Stimulated activated naive CD4-positive, alpha-beta T cell treated with Interleukin-2 at 50 U/mL for 16 hours (primary cell): Measurements from ENCODE around the gene LRRC8E.
"Not testable (repeated sequence)": the region's sequence is repeated elsewhere in the genome, so short reads cannot be mapped to it uniquely, and the experiment has no call there.

ENCODE experiments used
- DNase-seq: peaks from one replicate; lab custom pipeline; 2025; lab: John Stamatoyannopoulos, UW

Gene LRRC8E

DNA sequence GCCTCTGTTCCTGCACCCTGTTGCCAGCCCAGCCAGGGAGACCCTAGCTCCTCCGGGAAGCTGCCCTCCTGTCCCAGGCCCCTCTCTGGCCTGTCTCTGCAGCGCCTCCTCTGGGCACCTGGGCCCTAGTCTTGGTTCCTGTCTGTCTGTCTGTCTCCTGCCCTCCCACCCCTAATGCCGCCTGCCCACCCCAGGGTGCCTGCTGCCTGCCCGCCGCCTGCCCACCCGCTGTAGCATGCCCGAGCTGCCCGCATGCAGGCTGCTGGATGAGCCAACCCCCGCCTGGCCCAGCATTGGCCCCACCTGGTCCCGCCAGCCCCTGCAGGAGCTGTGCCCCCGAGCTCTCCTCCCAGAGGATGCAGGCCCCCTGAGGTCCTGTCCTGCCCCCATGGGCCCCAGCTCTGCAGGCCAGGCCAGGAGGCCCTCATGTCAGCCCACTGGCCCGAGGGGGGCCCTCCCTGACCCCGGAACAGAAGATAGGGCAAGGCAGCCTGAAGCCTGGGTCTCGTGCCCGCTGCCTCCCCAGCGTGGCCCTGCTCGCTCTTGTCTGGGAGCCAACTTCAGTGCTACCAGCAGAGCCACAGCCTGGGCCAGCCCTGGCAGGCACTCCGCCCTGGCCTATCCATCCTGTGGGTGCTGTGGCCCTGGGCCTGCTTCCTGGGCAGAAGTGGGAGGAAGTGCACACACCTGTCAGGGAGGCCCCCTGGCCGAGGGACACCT, 20.6 kb downstream of the LRRC8E start:
- DNase-seq, result no peak

DNA sequence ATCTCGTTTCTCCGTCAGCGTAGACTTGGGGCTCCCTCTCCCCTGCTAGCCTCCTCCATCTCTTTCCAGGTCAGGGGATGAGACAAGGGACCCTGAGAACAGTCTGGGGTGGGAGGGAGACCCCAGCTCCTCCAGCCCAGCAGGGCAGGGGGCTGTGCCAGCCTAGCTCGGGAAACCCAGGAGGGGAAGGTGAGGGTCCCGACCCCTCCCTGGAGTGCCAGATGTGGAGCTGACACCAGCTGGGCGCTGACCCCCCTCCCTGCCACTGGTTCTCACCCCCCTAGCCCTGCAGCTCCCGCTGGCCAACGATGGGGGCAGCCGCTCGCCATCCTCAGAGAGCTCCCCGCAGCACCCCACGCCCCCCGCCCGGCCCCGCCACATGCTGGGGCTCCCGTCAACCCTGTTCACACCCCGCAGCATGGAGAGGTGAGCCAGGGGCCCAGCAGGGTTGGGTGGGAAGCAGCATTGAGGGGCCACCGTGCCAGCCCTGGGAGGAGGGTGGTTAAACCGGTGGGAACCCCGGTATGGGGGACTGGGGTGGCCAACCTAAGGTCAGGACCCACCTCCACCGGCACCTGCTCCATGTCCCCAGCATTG, 21.3 kb downstream of the LRRC8E start:
- DNase-seq, result no peak

DNA sequence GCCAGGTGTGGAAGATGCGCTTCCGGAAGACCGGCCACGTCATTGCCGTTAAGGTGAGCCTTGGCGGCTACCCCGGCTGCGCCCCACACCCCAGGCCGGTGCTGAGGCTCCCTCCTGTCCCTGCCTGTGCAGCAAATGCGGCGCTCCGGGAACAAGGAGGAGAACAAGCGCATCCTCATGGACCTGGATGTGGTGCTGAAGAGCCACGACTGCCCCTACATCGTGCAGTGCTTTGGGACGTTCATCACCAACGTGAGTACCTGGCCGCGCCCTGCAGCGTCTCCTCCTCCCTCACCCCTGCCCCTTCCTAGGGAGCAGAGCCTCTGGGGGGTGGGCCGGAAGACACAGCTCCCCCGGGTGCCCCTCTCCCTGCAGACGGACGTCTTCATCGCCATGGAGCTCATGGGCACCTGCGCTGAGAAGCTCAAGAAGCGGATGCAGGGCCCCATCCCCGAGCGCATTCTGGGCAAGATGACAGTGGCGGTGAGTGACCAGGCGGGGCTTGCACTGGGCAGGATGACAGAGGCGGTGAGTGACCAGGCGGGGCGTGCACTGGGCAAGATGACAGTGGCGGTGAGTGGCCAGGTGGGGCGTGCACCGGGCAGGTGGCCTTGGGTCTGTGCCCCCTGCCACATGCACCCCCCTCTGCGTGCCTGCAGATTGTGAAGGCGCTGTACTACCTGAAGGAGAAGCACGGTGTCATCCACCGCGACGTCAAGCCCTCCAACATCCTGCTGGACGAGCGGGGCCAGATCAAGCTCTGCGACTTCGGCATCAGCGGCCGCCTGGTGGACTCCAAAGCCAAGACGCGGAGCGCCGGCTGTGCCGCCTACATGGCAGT, 22.2 kb downstream of the LRRC8E start:
- DNase-seq, result no peak

DNA sequence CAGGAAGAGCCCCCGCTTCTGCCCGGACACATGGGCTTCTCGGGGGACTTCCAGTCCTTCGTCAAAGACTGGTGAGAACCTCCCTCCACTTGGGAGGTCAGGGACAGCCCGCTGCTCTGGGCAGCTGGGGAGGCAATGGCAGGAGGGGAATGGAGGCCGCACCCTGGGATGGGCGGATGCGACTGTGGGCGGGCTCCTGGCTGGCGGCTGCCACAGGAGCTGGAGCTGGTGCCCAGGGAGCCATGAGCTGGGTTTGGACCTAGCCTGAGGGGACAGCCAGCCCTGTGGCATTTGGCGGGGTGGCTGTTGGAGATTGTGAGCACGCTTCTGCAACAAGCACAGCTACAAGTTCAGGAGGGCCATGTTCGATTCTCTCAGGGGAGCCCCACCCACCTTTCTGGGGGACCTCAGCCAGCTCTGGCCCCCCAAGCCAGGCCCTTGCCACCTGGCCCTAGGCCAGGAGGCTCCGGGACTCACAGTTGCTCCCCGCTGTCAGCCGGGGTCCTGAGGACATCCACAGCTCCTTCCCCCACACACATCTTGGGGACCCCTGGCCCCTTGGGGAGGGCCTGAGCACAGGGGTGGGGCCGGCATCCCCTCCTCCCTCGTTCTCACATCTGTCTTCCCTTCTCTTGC, 23.3 kb downstream of the LRRC8E start:
- DNase-seq, result no peak

DNA sequence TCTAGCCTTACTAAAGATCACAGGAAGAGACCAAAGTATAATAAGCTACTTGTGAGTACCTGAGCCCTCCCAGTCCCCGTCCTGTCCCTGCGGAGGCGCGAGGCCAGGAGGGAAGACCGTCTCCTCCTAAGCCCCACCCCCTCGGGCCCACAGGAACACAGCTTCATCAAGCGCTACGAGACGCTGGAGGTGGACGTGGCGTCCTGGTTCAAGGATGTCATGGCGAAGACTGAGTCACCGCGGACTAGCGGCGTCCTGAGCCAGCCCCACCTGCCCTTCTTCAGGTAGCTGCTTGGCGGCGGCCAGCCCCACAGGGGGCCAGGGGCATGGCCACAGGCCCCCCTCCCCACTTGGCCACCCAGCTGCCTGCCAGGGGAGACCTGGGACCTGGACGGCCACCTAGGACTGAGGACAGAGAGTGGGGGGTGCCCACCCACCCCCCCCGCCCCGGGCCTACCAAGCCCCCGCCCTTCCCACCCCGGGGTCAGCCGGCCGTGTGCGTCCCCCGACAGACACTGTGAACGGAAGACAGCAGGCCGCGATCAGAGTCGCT, 23.9 kb downstream of the LRRC8E start:
- DNase-seq, result no peak

DNA sequence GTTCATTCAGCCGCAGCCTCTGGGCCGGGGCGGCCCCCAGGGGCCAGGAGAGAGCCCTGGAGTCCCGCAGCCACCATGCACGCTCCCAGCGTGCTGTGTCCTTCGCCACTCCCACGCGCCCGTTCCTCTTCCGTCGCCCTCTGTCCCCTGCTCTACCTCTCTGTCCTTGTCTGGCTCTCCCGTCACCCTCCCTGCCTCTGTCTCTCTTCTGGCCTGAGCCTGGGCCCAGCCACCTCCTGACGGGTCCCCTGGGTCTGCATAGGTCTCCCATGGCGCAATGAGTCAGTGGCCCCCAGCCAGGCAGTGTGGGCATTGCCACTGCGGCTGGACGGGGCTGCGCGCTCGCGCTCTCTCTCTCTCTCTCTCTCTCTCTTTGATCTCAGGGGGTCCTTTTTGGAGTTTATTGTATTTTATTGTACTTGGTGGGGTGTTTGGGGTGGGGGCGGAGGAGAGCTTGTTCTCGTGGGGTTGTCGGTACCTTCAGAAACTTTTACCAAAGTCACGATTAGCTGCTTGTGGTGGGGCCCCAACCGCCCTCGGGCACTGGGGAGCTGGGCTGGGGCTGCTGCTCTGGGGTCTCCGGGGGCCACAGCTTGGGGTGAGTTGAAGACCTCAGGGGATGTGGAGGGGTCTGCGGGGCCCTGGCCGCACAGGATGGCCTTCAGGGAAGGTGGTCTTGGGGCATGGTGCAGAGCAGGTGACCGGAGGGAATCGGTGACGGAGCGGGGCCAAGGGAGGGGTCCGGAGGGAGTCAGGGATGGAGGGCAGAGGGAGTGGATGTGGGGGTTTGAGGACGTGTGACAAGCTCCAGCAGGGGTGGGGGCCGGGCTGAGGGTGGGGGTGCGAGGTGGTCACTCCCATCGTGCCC, 24.6 kb downstream of the LRRC8E start:
- DNase-seq, result no peak

DNA sequence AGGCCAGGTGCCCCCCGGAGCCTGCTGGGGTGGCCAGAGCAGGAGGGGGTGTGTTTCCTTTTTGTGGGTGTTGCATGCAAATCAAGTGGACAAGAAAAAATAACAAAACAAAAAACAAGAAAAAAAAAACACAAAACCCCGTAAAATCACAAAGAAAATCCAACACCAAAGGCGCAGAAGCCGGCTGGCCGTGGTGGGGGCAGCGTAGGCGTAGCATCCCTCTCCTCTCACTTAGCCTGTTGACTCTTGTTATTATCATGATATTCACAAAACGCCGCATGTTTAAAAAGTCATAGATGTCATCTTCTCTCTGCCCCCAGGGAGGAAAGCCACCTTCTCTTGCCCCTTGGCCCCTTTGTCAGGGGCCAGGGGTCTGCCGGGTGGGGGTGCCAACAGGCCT, 25.3 kb downstream of the LRRC8E start:
- DNase-seq, result no peak

DNA sequence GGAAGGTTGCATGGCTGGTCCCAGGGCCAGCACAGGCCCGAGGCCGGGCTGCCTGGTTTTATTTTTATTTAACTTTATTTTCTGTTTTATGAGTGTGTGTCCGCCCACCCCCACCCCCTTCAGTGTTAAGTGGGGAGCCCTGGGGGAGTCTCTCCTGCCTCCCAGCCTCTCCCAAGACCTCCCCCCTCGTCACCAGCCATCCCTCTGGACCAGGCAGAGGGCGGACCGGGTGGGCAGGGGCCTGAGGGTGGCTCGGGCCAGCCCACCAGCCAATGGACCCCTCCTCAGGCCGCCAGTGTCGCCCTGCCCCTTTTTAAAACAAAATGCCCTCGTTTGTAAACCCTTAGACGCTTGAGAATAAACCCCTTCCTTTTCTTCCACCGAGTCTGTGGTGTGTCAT, 25.8 kb downstream of the LRRC8E start:
- DNase-seq, result no peak

DNA sequence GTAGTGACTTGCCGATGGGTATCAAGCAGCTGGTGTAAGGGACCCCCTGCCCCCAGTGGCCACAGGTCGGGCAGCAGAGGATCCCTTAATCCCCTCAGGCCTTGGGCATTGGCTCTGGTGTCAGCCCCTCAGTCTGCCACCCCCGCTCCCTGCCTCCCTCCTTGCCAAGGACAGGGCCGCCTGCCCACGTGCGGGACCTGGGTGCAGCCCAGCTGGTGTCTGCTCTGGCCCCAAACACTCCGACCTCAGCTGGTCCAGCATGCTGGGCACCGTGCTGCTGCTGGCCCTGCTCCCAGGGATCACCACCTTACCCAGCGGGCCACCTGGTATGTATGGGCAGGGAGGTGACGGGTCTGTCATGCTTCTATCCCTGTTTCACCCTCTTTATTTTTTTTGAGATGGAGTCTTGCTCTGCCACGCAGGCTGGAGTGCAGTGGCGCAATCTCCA, 26.3 kb downstream of the LRRC8E start, which contains the start of gene TGFBR3L:
TSS of gene TGFBR3L (plus strand) at position 233 of the 448 bp plus-strand sequence.
- DNase-seq, result no peak

DNA sequence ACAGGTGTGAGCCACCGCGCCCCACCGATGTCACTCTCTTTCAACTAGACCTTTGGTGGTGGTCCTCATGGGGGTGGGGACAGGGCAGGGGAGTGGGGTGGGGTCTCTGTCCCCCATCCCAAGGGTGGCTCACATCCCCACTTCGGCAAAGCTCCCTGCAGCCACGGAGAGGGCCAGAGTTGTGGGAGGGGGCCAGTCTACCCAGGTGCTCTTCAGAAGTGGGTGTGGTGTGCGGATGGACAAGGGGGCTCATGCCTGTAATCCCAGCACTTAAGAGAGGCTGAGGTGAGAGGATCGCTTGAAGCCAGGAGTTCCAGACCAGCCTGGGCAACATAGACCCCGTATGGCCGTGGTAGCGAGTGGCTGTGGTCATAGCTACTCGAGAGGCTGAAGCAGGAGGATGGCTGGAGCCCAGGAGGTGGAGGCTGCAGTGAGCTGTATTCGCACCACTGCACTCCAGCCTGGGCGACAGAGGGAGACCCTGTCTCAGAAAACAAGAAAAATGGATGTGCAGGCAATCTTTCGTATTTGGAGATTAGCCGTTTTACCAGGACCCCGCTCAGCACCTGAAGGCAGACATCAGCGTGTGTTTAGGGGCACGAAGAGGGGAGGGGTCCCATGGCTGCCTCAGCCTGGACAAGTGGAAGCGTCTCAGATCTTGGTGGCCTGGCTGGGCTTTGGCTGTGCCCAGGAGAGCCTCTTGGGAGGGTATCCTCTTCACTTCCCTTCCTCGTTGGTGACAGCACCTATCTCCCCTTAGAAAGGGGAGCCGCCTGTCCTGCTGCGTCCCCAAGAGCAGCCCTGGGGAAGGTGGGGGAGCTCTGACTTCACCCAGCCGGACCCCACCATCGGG, 27.2 kb downstream of the LRRC8E start:
- no peak for DNase-seq

DNA sequence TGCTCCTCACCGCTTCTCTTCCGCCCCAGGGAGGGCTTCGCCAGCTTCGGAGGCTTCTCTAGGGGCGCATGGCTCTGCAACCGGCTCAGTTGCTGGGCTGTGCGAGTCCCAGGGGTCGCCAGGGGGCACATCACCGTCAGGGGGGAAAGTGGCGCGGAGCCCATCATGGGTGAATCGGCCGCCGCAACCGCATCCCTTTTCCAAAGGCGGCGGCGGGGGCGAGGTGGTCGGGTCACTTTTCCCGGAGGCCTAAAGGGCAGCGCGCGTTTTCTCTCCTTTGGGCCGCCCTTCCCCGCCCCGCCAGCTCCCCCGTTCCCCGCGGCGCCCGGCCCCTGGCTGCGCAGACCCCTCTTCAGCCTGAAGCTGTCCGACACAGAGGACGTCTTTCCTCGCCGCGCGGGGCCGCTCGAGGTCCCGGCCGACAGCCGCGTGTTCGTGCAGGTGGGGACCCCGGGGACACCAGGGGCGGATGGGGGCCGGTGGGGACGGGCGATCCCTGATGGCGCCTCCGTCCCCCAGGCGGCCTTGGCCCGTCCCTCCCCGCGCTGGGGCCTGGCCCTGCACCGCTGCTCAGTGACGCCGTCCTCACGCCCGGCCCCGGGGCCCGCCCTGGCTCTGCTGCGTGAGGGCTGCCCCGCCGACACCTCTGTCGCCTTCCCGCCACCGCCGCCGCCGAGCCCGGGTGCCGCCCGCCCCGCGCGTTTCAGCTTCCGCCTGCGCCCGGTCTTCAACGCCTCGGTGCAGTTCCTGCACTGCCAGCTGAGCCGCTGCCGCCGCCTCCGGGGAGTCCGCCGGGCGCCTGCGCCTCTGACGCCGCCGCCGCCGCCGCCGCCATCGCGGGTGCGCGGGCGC, 28.0 kb downstream of the LRRC8E start:
- DNase-seq, result peak; percentile 56

DNA sequence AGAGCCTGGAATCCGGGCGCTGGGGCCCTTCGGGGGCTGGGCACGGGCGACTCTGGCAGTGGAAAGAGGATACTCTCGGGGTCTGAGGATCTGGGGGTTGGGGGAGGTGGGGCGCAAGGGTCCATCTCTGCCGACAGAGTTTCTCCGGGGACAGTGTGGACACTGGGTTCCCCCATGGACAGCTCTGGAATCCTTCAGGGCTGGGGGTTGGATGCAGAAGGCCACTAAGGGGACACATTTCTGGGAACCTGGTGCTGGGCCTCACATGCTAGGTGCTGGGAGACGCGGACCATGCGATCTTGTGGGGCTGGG, 28.6 kb downstream of the LRRC8E start:
- no peak for DNase-seq

DNA sequence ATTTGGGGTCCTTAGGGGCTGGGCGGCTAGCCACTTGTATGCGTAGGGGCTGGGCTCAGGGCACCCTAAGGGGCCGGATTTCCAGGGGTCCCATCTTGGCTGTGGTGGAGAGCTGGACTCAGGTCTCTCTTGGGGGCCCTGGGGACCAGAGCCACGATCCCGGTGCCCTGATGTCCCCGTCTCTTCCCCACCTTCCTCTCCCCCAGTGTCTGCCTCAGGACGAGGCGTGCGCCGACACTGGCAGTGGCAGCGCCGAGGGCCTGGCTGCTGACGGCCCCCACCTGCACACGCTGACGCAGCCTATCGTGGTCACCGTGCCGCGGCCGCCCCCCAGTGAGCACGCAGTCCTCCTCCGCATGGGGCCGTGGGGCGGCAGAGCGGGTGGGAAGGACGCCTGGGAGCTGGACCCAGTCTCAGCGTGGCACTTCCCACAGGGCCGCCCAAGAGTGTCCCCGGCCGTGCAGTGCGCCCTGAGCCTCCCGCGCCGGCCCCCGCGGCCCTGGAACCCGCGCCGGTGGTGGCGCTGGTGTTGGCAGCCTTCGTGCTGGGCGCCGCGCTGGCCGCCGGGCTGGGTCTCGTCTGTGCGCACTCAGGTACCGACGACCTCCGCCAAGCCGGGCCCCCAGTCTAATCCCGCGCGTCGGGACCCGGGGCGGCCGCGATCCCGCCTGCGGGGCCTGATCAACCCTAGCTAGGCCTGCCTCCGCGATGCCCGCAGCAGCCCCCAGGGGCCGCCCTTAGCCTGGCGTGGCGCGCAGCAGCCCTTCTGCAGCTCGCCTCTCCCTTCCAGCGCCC, 29.2 kb downstream of the LRRC8E start:
- peak; percentile 52 for DNase-seq

DNA sequence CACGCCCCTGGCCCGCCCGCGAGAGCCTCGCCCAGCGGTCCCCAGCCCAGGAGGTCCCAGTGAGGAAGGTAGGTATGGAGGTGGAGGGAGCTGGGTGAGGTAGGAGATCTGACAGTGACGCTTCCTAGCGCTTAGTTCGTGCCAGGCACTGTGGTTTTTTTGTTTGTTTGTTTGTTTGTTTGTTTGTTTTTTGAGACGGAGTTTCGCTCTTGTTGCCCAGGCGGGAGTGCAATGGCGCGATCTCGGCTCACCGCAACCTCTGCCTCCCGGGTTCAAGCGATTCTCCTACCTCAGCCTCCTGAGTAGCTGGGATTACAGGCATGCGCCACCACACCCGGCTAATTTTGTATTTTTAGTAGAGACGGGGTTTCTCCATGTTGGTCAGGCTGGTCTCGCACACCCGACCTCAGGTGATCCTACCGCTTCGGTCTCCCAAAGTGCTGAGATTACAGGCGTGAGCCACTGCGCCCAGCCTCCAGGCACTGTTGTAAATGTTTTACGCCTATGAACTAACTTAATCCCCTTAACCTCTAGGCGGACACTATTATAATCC, 29.8 kb downstream of the LRRC8E start:
- not testable (repeated sequence) for DNase-seq

DNA sequence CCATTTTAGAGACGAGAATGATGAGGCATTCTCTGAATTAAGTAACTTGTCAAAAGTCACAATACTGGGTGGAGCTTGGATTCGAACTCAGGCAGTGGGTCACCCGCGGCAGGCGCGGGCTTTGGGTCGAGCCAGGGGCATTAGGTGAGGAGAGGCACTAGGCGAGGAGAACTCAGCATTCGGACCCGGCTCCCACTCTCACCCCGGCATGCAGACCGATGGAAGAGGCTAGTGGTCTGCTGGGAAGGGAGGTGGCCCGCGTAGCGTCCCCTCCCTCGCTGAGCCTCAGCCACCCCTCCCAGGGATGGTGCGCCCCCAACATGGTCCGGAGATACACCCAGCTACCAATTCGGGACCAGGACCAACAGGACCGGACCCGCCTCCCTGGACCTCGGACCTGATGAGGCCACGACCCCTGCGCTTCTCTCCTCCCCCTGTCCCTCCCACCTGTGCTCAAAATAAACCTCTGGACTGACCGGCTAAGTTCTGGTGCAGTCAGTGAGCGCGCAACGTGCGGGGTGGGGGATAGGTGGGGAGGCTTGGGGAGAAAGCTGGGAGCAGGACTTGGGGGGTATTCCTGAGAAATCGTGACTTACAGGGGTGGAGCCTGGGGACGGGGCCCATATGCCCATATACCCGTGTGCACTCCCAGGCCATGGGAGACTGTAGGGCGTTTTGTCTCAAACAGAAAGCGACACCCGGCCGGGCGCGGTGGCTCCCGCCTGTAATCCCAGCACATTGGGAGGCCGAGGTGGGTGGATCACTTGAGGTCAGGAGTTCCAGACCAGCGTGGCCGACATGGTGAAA, 30.5 kb downstream of the LRRC8E start:
- no peak for DNase-seq

DNA sequence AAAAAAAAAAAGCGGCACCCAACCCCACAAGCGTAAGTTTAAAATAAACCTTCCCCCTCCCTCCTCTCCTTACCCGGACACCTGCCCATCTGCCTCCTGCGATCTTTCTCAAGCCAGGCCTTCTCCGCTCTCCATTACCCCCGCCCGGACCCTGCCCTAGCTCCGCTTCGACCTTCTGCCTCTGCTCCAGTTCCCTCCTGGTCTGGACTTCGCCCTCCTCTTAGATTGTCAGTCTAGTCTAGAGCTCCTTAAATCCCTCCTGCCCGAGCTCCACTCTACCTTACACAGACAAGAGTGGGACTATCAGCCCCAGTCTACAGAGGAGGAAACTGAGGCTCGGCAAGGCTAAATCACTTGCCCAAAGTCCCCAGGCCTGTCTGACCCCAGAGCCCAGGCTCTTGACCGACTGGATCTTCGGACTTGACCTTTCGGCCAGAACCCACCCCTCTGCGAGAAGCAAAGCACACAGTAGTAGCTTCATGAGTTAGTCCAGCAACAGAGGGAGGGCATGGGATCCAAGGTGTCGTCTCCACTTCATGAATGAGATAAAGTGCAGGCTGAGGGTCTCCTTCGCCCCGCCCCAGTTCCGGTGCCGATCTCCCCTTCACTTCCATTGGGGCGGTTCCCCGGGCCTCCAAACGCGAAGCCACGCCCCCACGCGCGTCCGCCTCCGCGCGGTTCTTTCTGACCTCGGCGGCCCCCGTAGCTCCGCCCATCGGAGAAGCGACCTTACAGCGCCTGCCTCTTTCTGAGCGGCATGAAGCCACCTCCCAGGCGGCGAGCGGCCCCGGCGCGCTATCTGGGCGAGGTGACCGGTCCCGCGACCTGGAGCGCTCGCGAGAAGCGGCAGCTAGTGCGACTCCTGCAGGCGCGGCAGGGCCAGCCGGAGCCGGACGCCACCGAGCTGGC, 31.6 kb downstream of the LRRC8E start, which contains the start of gene SNAPC2:
TSS of gene SNAPC2 (plus strand) at position 729 of the 909 bp plus-strand sequence. CDS start at position 758, 29 bp downstream.
- DNase-seq, result peak; percentile 93
